ENCODE measurements around the gene PAH.

The PAH gene

DNA sequence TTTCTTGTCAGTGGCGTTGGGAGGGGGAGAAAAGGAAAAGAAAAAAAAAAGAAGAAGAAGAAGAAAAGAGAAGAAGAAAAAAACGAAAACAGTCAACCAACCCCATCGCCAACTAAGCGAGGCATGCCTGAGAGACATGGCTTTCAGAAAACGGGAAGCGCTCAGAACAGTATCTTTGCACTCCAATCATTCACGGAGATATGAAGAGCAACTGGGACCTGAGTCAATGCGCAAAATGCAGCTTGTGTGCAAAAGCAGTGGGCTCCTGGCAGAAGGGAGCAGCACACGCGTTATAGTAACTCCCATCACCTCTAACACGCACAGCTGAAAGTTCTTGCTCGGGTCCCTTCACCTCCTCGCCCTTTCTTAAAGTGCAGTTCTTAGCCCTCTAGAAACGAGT, 42.3 kb upstream of the PAH start:
- Histone ChIP-seq H2AFZ (ENCODE audit: low read length) (no peak overlapping the region), H3K4me1 (ENCODE audit: insufficient read depth, low read length, poor library complexity, severe bottlenecking) (no peaks in the 10 kb centered on the region), H3K4me2 (ENCODE audit: low read depth, low read length, poor library complexity, severe bottlenecking) (no peak overlapping the region), H3K36me3 (ENCODE audit: insufficient read depth, low read length) (no peaks in the 10 kb centered on the region), H3F3A (ENCODE audit: low read depth) (no peaks in the 10 kb centered on the region), H3K4me3 (ENCODE audit: low read length, poor library complexity, severe bottlenecking) (no peak overlapping the region), H3K9ac (ENCODE audit: low read depth, low read length, poor library complexity, severe bottlenecking) (no peak overlapping the region), H3K9me2 (replicated peaks; ENCODE audit: low read depth, low read length) (no peaks in the 10 kb centered on the region), H3K27me3 (ENCODE audit: insufficient read depth, low read length, poor library complexity, severe bottlenecking) (no peaks in the 10 kb centered on the region), H3K9me3 (ENCODE audit: insufficient read depth, low read depth, low read length) (no peaks in the 10 kb centered on the region), H4K20me1 (ENCODE audit: insufficient read depth, low read length, poor library complexity, severe bottlenecking) (no peaks in the 10 kb centered on the region), H3K79me2 (ENCODE audit: insufficient read depth, low read length) (no peaks in the 10 kb centered on the region)
- TF ChIP-seq EZH2phosphoT487 (IDR thresholded peaks at IDR 0.05; ENCODE audit: borderline replicate concordance): no peak
- TF ChIP-seq, protein P1, sequence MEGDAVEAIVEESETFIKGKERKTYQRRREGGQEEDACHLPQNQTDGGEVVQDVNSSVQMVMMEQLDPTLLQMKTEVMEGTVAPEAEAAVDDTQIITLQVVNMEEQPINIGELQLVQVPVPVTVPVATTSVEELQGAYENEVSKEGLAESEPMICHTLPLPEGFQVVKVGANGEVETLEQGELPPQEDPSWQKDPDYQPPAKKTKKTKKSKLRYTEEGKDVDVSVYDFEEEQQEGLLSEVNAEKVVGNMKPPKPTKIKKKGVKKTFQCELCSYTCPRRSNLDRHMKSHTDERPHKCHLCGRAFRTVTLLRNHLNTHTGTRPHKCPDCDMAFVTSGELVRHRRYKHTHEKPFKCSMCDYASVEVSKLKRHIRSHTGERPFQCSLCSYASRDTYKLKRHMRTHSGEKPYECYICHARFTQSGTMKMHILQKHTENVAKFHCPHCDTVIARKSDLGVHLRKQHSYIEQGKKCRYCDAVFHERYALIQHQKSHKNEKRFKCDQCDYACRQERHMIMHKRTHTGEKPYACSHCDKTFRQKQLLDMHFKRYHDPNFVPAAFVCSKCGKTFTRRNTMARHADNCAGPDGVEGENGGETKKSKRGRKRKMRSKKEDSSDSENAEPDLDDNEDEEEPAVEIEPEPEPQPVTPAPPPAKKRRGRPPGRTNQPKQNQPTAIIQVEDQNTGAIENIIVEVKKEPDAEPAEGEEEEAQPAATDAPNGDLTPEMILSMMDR (conservative IDR thresholded peaks at IDR 0.05; ENCODE audit: low read length): no peak

DNA sequence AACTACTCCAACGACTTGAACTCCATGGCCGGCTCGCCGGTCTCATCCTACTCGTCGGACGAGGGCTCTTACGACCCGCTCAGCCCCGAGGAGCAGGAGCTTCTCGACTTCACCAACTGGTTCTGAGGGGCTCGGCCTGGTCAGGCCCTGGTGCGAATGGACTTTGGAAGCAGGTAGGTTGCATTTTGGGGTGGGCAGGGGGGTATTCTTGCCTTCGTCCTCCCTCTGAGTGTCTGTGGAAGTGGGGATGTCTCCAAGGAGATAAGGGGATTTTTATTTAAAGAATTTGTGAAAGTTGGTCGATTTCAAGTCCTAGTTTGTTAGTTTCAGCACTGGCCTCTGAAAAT, 41.8 kb upstream of the PAH start:
- H3K79me2 ChIP-seq (ENCODE audit: insufficient read depth, low read length): no peaks in the 10 kb centered on the region
- no peak overlapping the region for H3K4me3 ChIP-seq (ENCODE audit: low read length, poor library complexity, severe bottlenecking)
- no peaks in the 10 kb centered on the region for H3K9me2 ChIP-seq (replicated peaks; ENCODE audit: low read depth, low read length)
- no peak overlapping the region for H3K9ac ChIP-seq (ENCODE audit: low read depth, low read length, poor library complexity, severe bottlenecking)
- H3K27me3 ChIP-seq (ENCODE audit: insufficient read depth, low read length, poor library complexity, severe bottlenecking): no peaks in the 10 kb centered on the region
- H4K20me1 ChIP-seq (ENCODE audit: insufficient read depth, low read length, poor library complexity, severe bottlenecking): no peaks in the 10 kb centered on the region
- H3F3A ChIP-seq (ENCODE audit: low read depth): no peaks in the 10 kb centered on the region
- H3K4me2 ChIP-seq (ENCODE audit: low read depth, low read length, poor library complexity, severe bottlenecking): no peak overlapping the region
- no peaks in the 10 kb centered on the region for H3K4me1 ChIP-seq (ENCODE audit: insufficient read depth, low read length, poor library complexity, severe bottlenecking)
- no peaks in the 10 kb centered on the region for H3K36me3 ChIP-seq (ENCODE audit: insufficient read depth, low read length)
- H2AFZ ChIP-seq (ENCODE audit: low read length): no peak overlapping the region
- TF ChIP-seq, protein P1 (conservative IDR thresholded peaks at IDR 0.05; ENCODE audit: low read length): no peak
- TF ChIP-seq EZH2phosphoT487 (IDR thresholded peaks at IDR 0.05; ENCODE audit: borderline replicate concordance): no peak
- H3K9me3 ChIP-seq (ENCODE audit: insufficient read depth, low read depth, low read length): no peaks in the 10 kb centered on the region

DNA sequence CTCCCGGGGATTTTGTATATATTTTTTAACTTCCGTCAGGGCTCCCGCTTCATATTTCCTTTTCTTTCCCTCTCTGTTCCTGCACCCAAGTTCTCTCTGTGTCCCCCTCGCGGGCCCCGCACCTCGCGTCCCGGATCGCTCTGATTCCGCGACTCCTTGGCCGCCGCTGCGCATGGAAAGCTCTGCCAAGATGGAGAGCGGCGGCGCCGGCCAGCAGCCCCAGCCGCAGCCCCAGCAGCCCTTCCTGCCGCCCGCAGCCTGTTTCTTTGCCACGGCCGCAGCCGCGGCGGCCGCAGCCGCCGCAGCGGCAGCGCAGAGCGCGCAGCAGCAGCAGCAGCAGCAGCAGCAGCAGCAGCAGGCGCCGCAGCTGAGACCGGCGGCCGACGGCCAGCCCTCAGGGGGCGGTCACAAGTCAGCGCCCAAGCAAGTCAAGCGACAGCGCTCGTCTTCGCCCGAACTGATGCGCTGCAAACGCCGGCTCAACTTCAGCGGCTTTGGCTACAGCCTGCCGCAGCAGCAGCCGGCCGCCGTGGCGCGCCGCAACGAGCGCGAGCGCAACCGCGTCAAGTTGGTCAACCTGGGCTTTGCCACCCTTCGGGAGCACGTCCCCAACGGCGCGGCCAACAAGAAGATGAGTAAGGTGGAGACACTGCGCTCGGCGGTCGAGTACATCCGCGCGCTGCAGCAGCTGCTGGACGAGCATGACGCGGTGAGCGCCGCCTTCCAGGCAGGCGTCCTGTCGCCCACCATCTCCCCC, 41.2 kb upstream of the PAH start:
- Histone ChIP-seq H4K20me1 (ENCODE audit: insufficient read depth, low read length, poor library complexity, severe bottlenecking) (no peaks in the 10 kb centered on the region), H3K9me3 (ENCODE audit: insufficient read depth, low read depth, low read length) (no peaks in the 10 kb centered on the region), H3K4me3 (ENCODE audit: low read length, poor library complexity, severe bottlenecking) (no peak overlapping the region), H3K9ac (ENCODE audit: low read depth, low read length, poor library complexity, severe bottlenecking) (no peak overlapping the region), H3K79me2 (ENCODE audit: insufficient read depth, low read length) (no peaks in the 10 kb centered on the region), H2AFZ (ENCODE audit: low read length) (no peak overlapping the region), H3K4me2 (ENCODE audit: low read depth, low read length, poor library complexity, severe bottlenecking) (no peak overlapping the region), H3F3A (ENCODE audit: low read depth) (no peaks in the 10 kb centered on the region), H3K9me2 (replicated peaks; ENCODE audit: low read depth, low read length) (no peaks in the 10 kb centered on the region), H3K4me1 (ENCODE audit: insufficient read depth, low read length, poor library complexity, severe bottlenecking) (no peaks in the 10 kb centered on the region), H3K27me3 (ENCODE audit: insufficient read depth, low read length, poor library complexity, severe bottlenecking) (no peaks in the 10 kb centered on the region), H3K36me3 (ENCODE audit: insufficient read depth, low read length) (no peaks in the 10 kb centered on the region)
- TF ChIP-seq, protein P1 (conservative IDR thresholded peaks at IDR 0.05; ENCODE audit: low read length): no peak
- TF ChIP-seq EZH2phosphoT487 (IDR thresholded peaks at IDR 0.05; ENCODE audit: borderline replicate concordance): no peak

Measured in Loucy (cell line).